H1 (cell line): ENCODE measurements around the gene FBLN5. TPM values are rescaled to one million over a fixed set of nuclear protein-coding genes. Genes with fewer than 3 reads are reported as not detected.
A peak's percentile ranks its signal among the peaks of the same experiment; 100 is the strongest.

ENCODE experiments used
- CTCF ChIA-PET: fragments of 300-600 bp; sonication (Branson Sonifier 250); formaldehyde crosslinking; loops from one replicate; lab custom pipeline; 2021; ENCODE audit not compliant: partially characterized antibody; lab: Charles Lee
- POLR2A ChIA-PET: fragments of 300-600 bp; sonication (Branson Sonifier 250); formaldehyde crosslinking; loops from one replicate; lab custom pipeline; 2021; ENCODE audit warnings: inconsistent platforms; ENCODE audit not compliant: partially characterized antibody; lab: Charles Lee
- DNase-seq, 2 experiments: peaks; one replicate each; pipeline versions ENCODE4 v3.0.0 to v3.0.0-alpha.2; 2010 to 2022; ENCODE audit warnings: low spot score in 2 of 2, low read depth in 1 of 2, mixed read lengths in 1 of 2
- FAIRE-seq: peaks from 2 replicates; lab custom pipeline; 2011; peaks lifted over from hg19 to GRCh38; lab: Jason Lieb, UNC
- H2AFZ ChIP-seq: 2 replicates; pipeline ENCODE4 v1.8.1; 2012; ENCODE audit warnings: low read length, inconsistent platforms
- H2AK5ac ChIP-seq: 2 replicates; pipeline ENCODE4 v1.6.1; 2013; ENCODE audit warnings: low read depth, low read length
- H2BK120ac ChIP-seq: replicated peaks from 2 replicates; pipeline ENCODE3; 2013; ENCODE audit warnings: low read depth, low read length, inconsistent platforms
- H2BK12ac ChIP-seq: 2 replicates; pipeline ENCODE4 v1.6.1; 2013; ENCODE audit warnings: low read depth, low read length
- H2BK15ac ChIP-seq: 2 replicates; pipeline ENCODE4 v1.6.1; 2013; ENCODE audit warnings: low read length
- H2BK20ac ChIP-seq: 2 replicates; pipeline ENCODE4 v1.6.1; 2013; ENCODE audit warnings: low read length
- H2BK5ac ChIP-seq: 2 replicates; pipeline ENCODE4 v1.6.1; 2013; ENCODE audit warnings: low read depth, low read length
- H3K14ac ChIP-seq: 2 replicates; pipeline ENCODE4 v1.6.1; 2013; ENCODE audit warnings: inconsistent platforms; ENCODE audit not compliant: insufficient read length
- H3K18ac ChIP-seq: 2 replicates; pipeline ENCODE4 v1.6.1; 2013; ENCODE audit warnings: low read length; ENCODE audit errors: extremely low read depth
- H3K23ac ChIP-seq: 2 replicates; pipeline ENCODE4 v1.6.1; 2013; ENCODE audit warnings: inconsistent platforms; ENCODE audit not compliant: insufficient read length
- H3K23me2 ChIP-seq: 2 replicates; pipeline ENCODE4 v1.6.1; 2013; ENCODE audit warnings: low read depth, low read length
- H3K27ac ChIP-seq: 2 replicates; pipeline ENCODE4 v1.6.1; 2011; ENCODE audit warnings: low read depth, low read length, inconsistent platforms
- H3K27me3 ChIP-seq, 4 experiments: replicated peaks in 1 of 4; 1 replicate in 1 of 4; 2 replicates in 3 of 4; pipeline versions ENCODE4 v1.6.1 to v1.8.1; 2011 to 2013; ENCODE audit warnings: low read length in 3 of 4, mild to moderate bottlenecking in 3 of 4, inconsistent platforms in 2 of 4, mixed read lengths in 2 of 4, moderate library complexity in 1 of 4; ENCODE audit not compliant: control insufficient read depth in 3 of 4, insufficient read depth in 3 of 4; ENCODE audit errors: extremely low read depth in 1 of 4
- H3K36me3 ChIP-seq, 4 experiments: 2 replicates each; pipeline versions ENCODE4 v1.6.1 to v1.8.1; 2011 to 2013; ENCODE audit warnings: mild to moderate bottlenecking in 4 of 4, low read length in 3 of 4, moderate library complexity in 2 of 4, control low read depth in 1 of 4, inconsistent platforms in 1 of 4; ENCODE audit not compliant: insufficient read depth in 4 of 4, control insufficient read depth in 2 of 4
- H3K4ac ChIP-seq: replicated peaks from 2 replicates; pipeline ENCODE3; 2013; ENCODE audit warnings: low read length, low read depth, mixed read lengths, inconsistent platforms; ENCODE audit not compliant: insufficient read length
- H3K4me1 ChIP-seq, 4 experiments: replicated peaks in 1 of 4; 1 replicate in 1 of 4; 2 replicates in 3 of 4; pipeline versions ENCODE4 v1.6.1 to v1.8.1; 2011 to 2013; ENCODE audit warnings: low read length in 3 of 4, inconsistent platforms in 2 of 4, mixed read lengths in 1 of 4; ENCODE audit not compliant: insufficient read depth in 4 of 4, control insufficient read depth in 3 of 4
- H3K4me2 ChIP-seq, 2 experiments: 2 replicates each; pipeline versions ENCODE4 v1.6.1 to v1.8.1; 2011 to 2013; ENCODE audit warnings: low read depth in 2 of 2, low read length in 2 of 2, control low read depth in 1 of 2, inconsistent platforms in 1 of 2, mild to moderate bottlenecking in 1 of 2; ENCODE audit not compliant: insufficient read depth in 1 of 2
- H3K4me3 ChIP-seq, 4 experiments: fragments of 200-600, 300-600 bp in 1 of 4; sonication (generic), shearing (Covaris generic), sonication (Bioruptor Twin) in 1 of 4; 2 replicates each; pipeline versions ENCODE4 v1.5.1 to v1.8.1; 2011 to 2016; ENCODE audit warnings: low read length in 4 of 4, low read depth in 3 of 4, control low read depth in 2 of 4, inconsistent platforms in 2 of 4, mild to moderate bottlenecking in 2 of 4, mixed read lengths in 1 of 4, moderate library complexity in 1 of 4; ENCODE audit not compliant: insufficient read depth in 2 of 4; ENCODE audit errors: extremely low read depth in 1 of 4
- H3K56ac ChIP-seq: replicated peaks from 2 replicates; pipeline ENCODE3; 2013; ENCODE audit warnings: low read depth, mild to moderate bottlenecking, mixed read lengths, low read length, inconsistent platforms; ENCODE audit not compliant: insufficient read length
- H3K79me1 ChIP-seq: 2 replicates; pipeline ENCODE4 v1.6.1; 2013; ENCODE audit warnings: low read depth, low read length, control low read depth
- H3K79me2 ChIP-seq, 2 experiments: 2 replicates each; pipeline versions ENCODE4 v1.6.1 to v1.8.1; 2012 to 2013; ENCODE audit warnings: low read length in 2 of 2, mild to moderate bottlenecking in 2 of 2, inconsistent platforms in 1 of 2; ENCODE audit not compliant: insufficient read depth in 2 of 2, control insufficient read depth in 1 of 2
- H3K9ac ChIP-seq, 4 experiments: replicated peaks in 1 of 4; 1 replicate in 1 of 4; 2 replicates in 3 of 4; pipeline versions ENCODE4 v1.6.1 to v1.8.1; 2011 to 2013; ENCODE audit warnings: low read depth in 3 of 4, low read length in 3 of 4, control low read depth in 2 of 4, mild to moderate bottlenecking in 2 of 4, moderate library complexity in 2 of 4, inconsistent platforms in 1 of 4; ENCODE audit errors: extremely low read depth in 1 of 4
- H3K9me3 ChIP-seq, 2 experiments: 2 replicates each; pipeline versions ENCODE4 v1.6.1 to v1.8.1; 2012 to 2013; ENCODE audit warnings: mild to moderate bottlenecking in 2 of 2, moderate library complexity in 2 of 2, control low read depth in 1 of 2, inconsistent platforms in 1 of 2, low read depth in 1 of 2, low read length in 1 of 2, mixed read lengths in 1 of 2; ENCODE audit not compliant: insufficient read depth in 2 of 2
- H4K20me1 ChIP-seq, 2 experiments: replicated peaks in 1 of 2; 2 replicates each; pipeline versions ENCODE3 to v1.8.1; 2011 to 2013; ENCODE audit warnings: inconsistent platforms in 2 of 2, low read length in 2 of 2, mild to moderate bottlenecking in 1 of 2; ENCODE audit not compliant: insufficient read depth in 2 of 2, control insufficient read depth in 1 of 2
- H4K5ac ChIP-seq: 2 replicates; pipeline ENCODE4 v1.6.1; 2013; ENCODE audit warnings: low read length, low read depth, mixed read lengths, inconsistent platforms; ENCODE audit not compliant: insufficient read length
- H4K8ac ChIP-seq: 2 replicates; pipeline ENCODE4 v1.8.0; 2013; ENCODE audit warnings: mild to moderate bottlenecking, moderate library complexity, low read length, inconsistent platforms; ENCODE audit not compliant: insufficient read depth; ENCODE audit errors: extremely low read depth
- H4K91ac ChIP-seq: replicated peaks from 2 replicates; pipeline ENCODE3; 2013; ENCODE audit warnings: low read length, mixed read lengths, inconsistent platforms; ENCODE audit not compliant: insufficient read length
- ASH2L ChIP-seq: fragments of 200-600, 300-600 bp; sonication (generic); IDR thresholded peaks from one replicate; pipeline ENCODE4 v1.7.1; 2017; ENCODE audit warnings: low read length
- ATF3 ChIP-seq: IDR thresholded peaks from 2 replicates; pipeline ENCODE4 v1.6.1; 2011; ENCODE audit warnings: low read depth, mild to moderate bottlenecking, low read length; ENCODE audit not compliant: insufficient read depth
- BRCA1 ChIP-seq: IDR thresholded peaks from 2 replicates; pipeline ENCODE4 v1.6.1; 2012; ENCODE audit warnings: low read depth, low read length, improper control_type of control experiment
- CEBPB ChIP-seq: IDR thresholded peaks from 2 replicates; pipeline ENCODE4 v1.6.1; 2012; ENCODE audit warnings: low read depth, low read length
- CHD2 ChIP-seq: IDR thresholded peaks from 2 replicates; pipeline ENCODE4 v1.6.1; 2012; ENCODE audit warnings: low read length, improper control_type of control experiment
- GABPA ChIP-seq: IDR thresholded peaks from 2 replicates; pipeline ENCODE4 v1.6.1; 2011; ENCODE audit warnings: mild to moderate bottlenecking, low read length, moderate library complexity, borderline replicate concordance; ENCODE audit not compliant: insufficient read depth
- GTF2F1 ChIP-seq: IDR thresholded peaks from 2 replicates; pipeline ENCODE4 v1.6.1; 2012; ENCODE audit warnings: low read depth, low read length, improper control_type of control experiment, borderline replicate concordance
- POLR2AphosphoS5 ChIP-seq: IDR thresholded peaks from 2 replicates; pipeline ENCODE4 v1.6.1; 2011; ENCODE audit warnings: low read depth, low read length
- RFX5 ChIP-seq: IDR thresholded peaks from 2 replicates; pipeline ENCODE4 v1.6.1; 2011; ENCODE audit warnings: low read depth, low read length, improper control_type of control experiment, borderline replicate concordance
- SRF ChIP-seq: IDR thresholded peaks from 2 replicates; pipeline ENCODE4 v1.6.1; 2011; ENCODE audit warnings: mild to moderate bottlenecking, low read depth, low read length, moderate library complexity
- TAF7 ChIP-seq: optimal IDR thresholded peaks from 2 replicates; pipeline ENCODE3; 2011; ENCODE audit warnings: low read depth, mild to moderate bottlenecking, inconsistent platforms, low read length, moderate library complexity, borderline replicate concordance
- TCF12 ChIP-seq: IDR thresholded peaks from 2 replicates; pipeline ENCODE4 v1.6.1; 2011; ENCODE audit warnings: low read depth, mild to moderate bottlenecking, low read length
- WGBS, 2 experiments: shearing (Covaris generic) in 1 of 2; methylation state at CpG; one replicate each; pipeline versions ENCODE4 v1.1.6 to v1.1.7; 2013 to 2015; ENCODE audit warnings: low lambda C conversion rate in 2 of 2, mixed read lengths in 2 of 2, inconsistent platforms in 1 of 2, low coverage in 1 of 2, missing lambda C conversion rate in 1 of 2; ENCODE audit not compliant: insufficient replicate concordance in 2 of 2, insufficient coverage in 1 of 2, insufficient read length in 1 of 2; ENCODE audit errors: extremely low coverage in 1 of 2, missing lambda C conversion rate in 1 of 2; 5-methylcytosine and 5-hydroxymethylcytosine counted together
- polyA plus RNA-seq, 7 experiments: library from polyadenylated mRNA; depleted of rRNA in 3 of 7; stranded (reverse) in 5 of 7; unstranded in 2 of 7; fragments of >200 nt in 5 of 7; fragments of 200-250 nt in 2 of 7; gene quantifications; 1 replicate in 5 of 7; 2 replicates in 1 of 7; 4 replicates in 1 of 7; pipeline versions ENCODE4 v1.2.1 to v1.2.3, GENCODE V29; 2011 to 2013; ENCODE audit warnings: missing spikeins in 2 of 7, mixed read lengths in 2 of 7
- total RNA-seq: library from RNA; stranded (reverse); fragmentation: NEBNext Ultra II Directional; extraction: Animal tissue kit (Norgen Biotek cat#: 25700); gene quantifications from 2 replicates; pipeline ENCODE4 v1.2.1, GENCODE V29; 2021

FBLN5 gene
- total and polyA plus RNA-seq, 2 of the 8 experiments (the other 6 are each of a cell fraction or from before 2014, with no cell fraction given): 0.88 to 3.5 TPM

GRCh38 chr14:91888641-91889476 lies 58.6 kb downstream of the FBLN5 start:
- Histone ChIP-seq H3K36me3 (no peaks in the 10 kb centered on the region), H2AK5ac (no peak overlapping the region), H3K9me3 (no peaks in the 10 kb centered on the region), H2BK20ac (no peak overlapping the region), H3K4me3 (no peak overlapping the region), H3K18ac (no peak overlapping the region), H3K4ac (no peak overlapping the region), H3K23me2 (no peaks in the 10 kb centered on the region), H3K79me2 (no peaks in the 10 kb centered on the region), H3K23ac (no peak overlapping the region), H2BK15ac (no peak overlapping the region), H3K4me1 (no peaks in the 10 kb centered on the region), H4K91ac (no peak overlapping the region), H4K5ac (no peak overlapping the region), H2BK12ac (no peak overlapping the region), H3K27me3 (no peaks in the 10 kb centered on the region), H2BK120ac (no peak overlapping the region), H3K56ac (no peak overlapping the region), H3K9ac (no peak overlapping the region), H4K20me1 (no peaks in the 10 kb centered on the region), H4K8ac (no peak overlapping the region), H3K27ac (no peak overlapping the region), H2BK5ac (no peak overlapping the region), H3K79me1 (no peaks in the 10 kb centered on the region), H3K4me2 (no peak overlapping the region), H3K14ac (no peak overlapping the region), H2AFZ (0 out of 2 replicates have a peak overlapping the region, but pooled peaks have one; percentile 21)
- FAIRE-seq (no peak), DNase-seq (no peak)
- TF ChIP-seq ASH2L (no peak), TAF7 (no peak), RFX5 (no peak), GABPA (no peak), SRF (no peak), ATF3 (no peak), BRCA1 (no peak), CEBPB (no peak), TCF12 (no peak), CHD2 (no peak), GTF2F1 (no peak), POLR2AphosphoS5 (no peak)
- ChIA-PET POLR2A (interaction anchor here (0.6 kb wide), 1 partner anchor 54 kb away, joined by 3 read pairs; no protein-coding TSS in a partner anchor), CTCF (interaction anchor here (0.7 to 1.4 kb wide), 4 partner anchors 11 to 190 kb away, joined by 3 to 6 read pairs (median 4); partner anchors contain the start of gene TC2N)
- WGBS, 2 experiments: 85% methylated on average over 10 of the region's 10 CpGs; no CpG with 5 or more reads in 1 of the 2 experiments
